ENCODE results near the gene ENOX1.

ENOX1 gene

GRCh38 chr13:43232873-43233265 lies 553.9 kb downstream of the ENOX1 start:
- DNase-seq, result no peak

GRCh38 chr13:43232144-43232872 lies 554.5 kb downstream of the ENOX1 start:
- no peak for DNase-seq

- no peak for DNase-seq
Observed at GRCh38 chr13:43230989-43231388, 555.8 kb downstream of the ENOX1 start.

- no peak for DNase-seq
Observed at GRCh38 chr13:43229506-43229905, 557.3 kb downstream of the ENOX1 start.

GRCh38 chr13:43227721-43228120 lies 559.1 kb downstream of the ENOX1 start:
- no peak for DNase-seq

GRCh38 chr13:43223216-43223615 lies 563.6 kb downstream of the ENOX1 start:
- no peak for DNase-seq

GRCh38 chr13:43222086-43222485 lies 564.7 kb downstream of the ENOX1 start:
- DNase-seq, result no peak

GRCh38 chr13:43221611-43222010 lies 565.2 kb downstream of the ENOX1 start:
- DNase-seq, result no peak

GRCh38 chr13:43220873-43221595 lies 565.7 kb downstream of the ENOX1 start:
- no peak for DNase-seq

GRCh38 chr13:43214124-43214523 lies 572.6 kb downstream of the ENOX1 start:
- no peak for DNase-seq

- no peak for DNase-seq
Observed at GRCh38 chr13:43206838-43207237, 579.9 kb downstream of the ENOX1 start.

GRCh38 chr13:43205416-43205815 lies 581.4 kb downstream of the ENOX1 start:
- no peak for DNase-seq

- DNase-seq, result no peak
Observed at GRCh38 chr13:43204591-43204990, 582.2 kb downstream of the ENOX1 start.

GRCh38 chr13:43203781-43204180 lies 583.0 kb downstream of the ENOX1 start:
- DNase-seq, result no peak

- no peak for DNase-seq
Observed at GRCh38 chr13:43200736-43201135, 586.0 kb downstream of the ENOX1 start.

- no peak for DNase-seq
Observed at GRCh38 chr13:43200307-43200706, 586.5 kb downstream of the ENOX1 start.

- no peak for DNase-seq
Observed at GRCh38 chr13:43196750-43197370, 589.9 kb downstream of the ENOX1 start.

- DNase-seq, result no peak
Observed at GRCh38 chr13:43196086-43196621, 590.6 kb downstream of the ENOX1 start.

GRCh38 chr13:43195551-43195950 lies 591.2 kb downstream of the ENOX1 start:
- DNase-seq, result no peak

- DNase-seq, result no peak
Observed at GRCh38 chr13:43195112-43195511, 591.7 kb downstream of the ENOX1 start.

- DNase-seq, result no peak
Observed at GRCh38 chr13:43193789-43194420, 592.9 kb downstream of the ENOX1 start.

GRCh38 chr13:43191546-43191945 lies 595.2 kb downstream of the ENOX1 start:
- no peak for DNase-seq

- DNase-seq, result no peak
Observed at GRCh38 chr13:43185226-43185625, 601.5 kb downstream of the ENOX1 start.

All from activated T-cell treated with anti-CD3 and anti-CD28 coated beads, Interleukin-2, amount 50 U/mL, for 1 hour (primary cell).